Iris pigment epithelial cell (primary cell): ENCODE results near the gene KLK6.

Experiments
- DNase-seq: peaks from one replicate; pipeline ENCODE4 v3.0.0-alpha.2; 2011; ENCODE audit warnings: low read depth

Gene KLK6

GRCh38 chr19:50969413-50969760 lies at the start of gene KLK6:
KLK6 (minus strand) TSS chr19:50969591; CDS start chr19:50968104, 1,487 bp downstream.
- DNase-seq = no peak

GRCh38 chr19:51018745-51019543 lies 49.6 kb upstream of the KLK6 start:
- DNase-seq = peak; percentile 26

GRCh38 chr19:51016798-51017683 lies 47.6 kb upstream of the KLK6 start:
- DNase-seq = peak; percentile 58

- no peak for DNase-seq
Observed at GRCh38 chr19:51015691-51016267, 46.4 kb upstream of the KLK6 start.

- no peak for DNase-seq
Observed at GRCh38 chr19:51014242-51014641, 44.9 kb upstream of the KLK6 start.

- no peak for DNase-seq
Observed at GRCh38 chr19:51012661-51013190, 43.3 kb upstream of the KLK6 start.

GRCh38 chr19:51010066-51010795 lies 40.8 kb upstream of the KLK6 start:
- no peak for DNase-seq

- DNase-seq = no peak
Observed at GRCh38 chr19:51009061-51009891, 39.9 kb upstream of the KLK6 start.

GRCh38 chr19:51007488-51007887 lies 38.1 kb upstream of the KLK6 start:
- no peak for DNase-seq

GRCh38 chr19:51006406-51006805 lies 37.0 kb upstream of the KLK6 start:
- no peak for DNase-seq

GRCh38 chr19:51005248-51005647 lies 35.9 kb upstream of the KLK6 start:
- DNase-seq = no peak

GRCh38 chr19:51003316-51003715 lies 33.9 kb upstream of the KLK6 start:
- no peak for DNase-seq

- no peak for DNase-seq
Observed at GRCh38 chr19:51002542-51003311, 33.3 kb upstream of the KLK6 start.

- DNase-seq = no peak
Observed at GRCh38 chr19:51002089-51002532, 32.7 kb upstream of the KLK6 start.

GRCh38 chr19:51001515-51001914 lies 32.1 kb upstream of the KLK6 start, which contains the start of gene KLK8:
KLK8 (minus strand) TSS chr19:51001604; CDS start chr19:51001167, 437 bp downstream.
- DNase-seq = no peak

- DNase-seq = no peak
Observed at GRCh38 chr19:51000981-51001380, 31.6 kb upstream of the KLK6 start.

GRCh38 chr19:51000426-51000825 lies 31.0 kb upstream of the KLK6 start:
- no peak for DNase-seq

- no peak for DNase-seq
Observed at GRCh38 chr19:50998686-50999085, 29.3 kb upstream of the KLK6 start.

- no peak for DNase-seq
Observed at GRCh38 chr19:50998061-50998460, 28.7 kb upstream of the KLK6 start.

GRCh38 chr19:50994129-50994528 lies 24.7 kb upstream of the KLK6 start:
- no peak for DNase-seq
